ENCODE results near the gene CEP78.

CEP78 gene

GRCh38 chr9:78304357-78304756, 68.5 kb downstream of the CEP78 start:
- DNase-seq (ENCODE audit: low read depth): no peak
- no peak overlapping the region for H3K4me3 ChIP-seq (ENCODE audit: low read depth, low read length)
- no peak for TF ChIP-seq CTCF (conservative IDR thresholded peaks at IDR 0.05; ENCODE audit: low read depth, low read length)

GRCh38 chr9:78306222-78307076, 70.6 kb downstream of the CEP78 start:
- no peak overlapping the region for H3K4me3 ChIP-seq (ENCODE audit: low read depth, low read length)
- TF ChIP-seq CTCF (conservative IDR thresholded peaks at IDR 0.05; ENCODE audit: low read depth, low read length): no peak
- no peak for DNase-seq (ENCODE audit: low read depth)

DNA sequence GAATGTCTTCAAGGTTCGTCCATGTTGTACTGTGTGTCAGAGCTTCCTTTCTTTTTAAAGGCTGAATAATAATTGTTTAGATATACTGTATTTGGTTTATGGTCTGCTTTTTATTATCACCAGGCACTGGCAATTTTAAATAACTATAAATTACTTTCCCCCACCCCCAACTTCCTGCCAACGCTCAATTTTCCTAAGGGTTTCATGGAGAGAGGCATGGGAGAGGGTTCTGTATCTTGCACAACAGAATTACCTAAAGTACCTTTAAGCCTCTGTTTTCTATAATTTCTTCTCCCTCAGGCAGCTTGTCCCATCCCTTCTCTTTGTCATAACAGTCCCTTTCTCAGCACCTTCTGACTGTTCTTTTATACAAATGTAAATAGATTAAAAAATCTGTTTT, 71.5 kb downstream of the CEP78 start:
- no peak for TF ChIP-seq CTCF (conservative IDR thresholded peaks at IDR 0.05; ENCODE audit: low read depth, low read length)
- DNase-seq (ENCODE audit: low read depth): no peak
- no peak overlapping the region for H3K4me3 ChIP-seq (ENCODE audit: low read depth, low read length)

GRCh38 chr9:78309066-78309465, 73.2 kb downstream of the CEP78 start:
- TF ChIP-seq CTCF (conservative IDR thresholded peaks at IDR 0.05; ENCODE audit: low read depth, low read length): no peak
- DNase-seq (ENCODE audit: low read depth): no peak
- H3K4me3 ChIP-seq (ENCODE audit: low read depth, low read length): no peak overlapping the region

DNA sequence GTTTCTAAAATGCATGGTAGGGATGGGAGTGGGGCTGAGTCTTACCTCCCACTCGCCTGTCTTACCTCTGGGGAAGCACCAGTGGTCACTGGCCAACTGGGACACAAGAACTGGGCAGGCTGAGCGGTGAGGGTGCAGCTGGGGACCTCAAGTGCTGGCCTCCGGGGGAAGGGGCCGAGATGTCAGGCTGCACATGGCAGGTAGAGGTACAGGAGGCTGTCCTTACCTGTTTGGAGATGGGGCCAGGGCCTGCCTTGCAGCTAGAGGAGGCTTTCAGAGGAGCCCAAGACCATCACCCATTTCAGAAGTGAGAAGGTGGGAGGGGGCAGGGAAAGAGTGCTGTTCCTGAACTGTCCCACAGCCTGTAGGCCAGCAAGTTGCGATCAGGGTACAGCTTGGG, 75.2 kb downstream of the CEP78 start:
- no peak for DNase-seq (ENCODE audit: low read depth)
- TF ChIP-seq CTCF (conservative IDR thresholded peaks at IDR 0.05; ENCODE audit: low read depth, low read length): no peak
- no peak overlapping the region for H3K4me3 ChIP-seq (ENCODE audit: low read depth, low read length)

DNA sequence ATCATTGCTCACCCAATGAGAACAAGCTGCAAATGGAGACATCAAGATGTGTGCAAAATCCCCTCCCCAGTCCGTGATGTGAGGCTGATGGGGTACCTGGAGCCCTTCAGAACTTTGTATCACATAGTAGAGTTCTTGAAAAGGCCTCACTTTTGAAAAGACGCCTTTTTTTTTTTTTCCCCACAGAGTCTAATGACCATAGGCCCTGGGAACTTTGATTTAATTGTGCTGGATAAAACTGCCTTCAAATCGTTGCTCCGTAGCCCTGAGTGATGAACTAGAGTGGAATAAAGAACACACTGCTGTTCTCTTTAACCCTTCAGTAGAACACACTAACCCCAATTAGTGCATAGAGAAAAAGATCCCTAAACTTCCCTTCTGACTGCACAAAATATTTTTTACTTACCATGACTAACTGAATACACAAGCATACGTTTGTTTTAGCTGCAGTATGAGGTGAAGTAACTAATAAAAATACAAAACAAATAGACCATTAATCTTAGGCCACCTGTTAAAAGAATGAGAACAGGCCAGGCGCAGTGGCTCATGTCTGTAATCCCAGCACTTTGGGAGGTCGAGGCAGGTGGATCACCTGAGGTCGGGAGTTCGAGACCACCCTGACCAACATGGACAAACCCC, 76.1 kb downstream of the CEP78 start:
- TF ChIP-seq CTCF (conservative IDR thresholded peaks at IDR 0.05; ENCODE audit: low read depth, low read length): no peak
- no peak for DNase-seq (ENCODE audit: low read depth)
- no peak overlapping the region for H3K4me3 ChIP-seq (ENCODE audit: low read depth, low read length)

Measured in choroid plexus epithelial cell (primary cell).